GM19351 (cell line): ENCODE measurements around the gene ITIH4.

Experiments used
- ATAC-seq: cut with Tn5 transposase; IDR thresholded peaks from one replicate; pipeline ENCODE4 v1.9.1; 2021; ENCODE audit warnings: mild to moderate bottlenecking, moderate library complexity; ENCODE audit not compliant: unreplicated experiment

The ITIH4 gene

GRCh38 chr3:52849656-52850055 lies 19.2 kb upstream of the ITIH4 start:
- ATAC-seq: no peak

DNA sequence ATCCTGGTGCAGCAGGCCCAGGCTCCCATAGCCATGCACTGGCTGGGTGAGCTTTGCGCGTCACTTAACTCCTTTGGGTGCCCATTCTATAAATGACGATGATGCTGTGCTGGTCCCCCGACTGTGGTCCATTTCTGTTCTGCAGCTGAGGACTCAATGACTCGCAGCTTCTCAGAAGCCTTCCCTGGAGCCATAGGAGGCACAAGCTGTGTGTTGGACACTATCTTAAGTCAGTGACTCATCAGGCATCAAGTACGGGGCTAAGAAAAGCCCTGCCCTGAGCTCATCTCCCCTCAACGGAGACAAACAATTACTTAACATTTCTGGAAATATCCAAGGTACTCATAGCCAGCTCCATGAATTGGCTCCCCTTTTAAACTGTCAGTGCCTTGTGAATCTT lies 18.1 kb upstream of the ITIH4 start:
- no peak for ATAC-seq

- no peak for ATAC-seq
Measured at GRCh38 chr3:52847726-52848125, 17.3 kb upstream of the ITIH4 start.

DNA sequence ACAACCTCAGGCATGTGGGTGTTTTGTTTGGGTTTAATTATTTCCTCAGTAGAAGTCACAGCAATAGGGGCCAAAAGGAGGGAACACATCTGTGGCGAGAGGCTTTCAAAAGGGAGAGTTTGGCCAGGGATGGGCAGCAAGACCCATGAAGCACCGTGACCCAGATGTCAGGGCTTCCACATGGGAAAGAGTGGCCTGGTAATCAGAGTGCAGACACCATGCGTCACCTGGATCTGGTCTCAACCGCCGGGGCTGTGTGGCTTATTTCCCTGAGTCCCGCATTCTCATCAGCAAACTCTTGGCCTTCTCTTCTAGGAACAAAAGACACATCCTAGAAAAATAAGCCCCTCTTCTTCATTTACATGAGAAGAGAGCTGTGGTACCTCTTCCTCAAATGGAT lies 16.8 kb upstream of the ITIH4 start:
- ATAC-seq: no peak

DNA sequence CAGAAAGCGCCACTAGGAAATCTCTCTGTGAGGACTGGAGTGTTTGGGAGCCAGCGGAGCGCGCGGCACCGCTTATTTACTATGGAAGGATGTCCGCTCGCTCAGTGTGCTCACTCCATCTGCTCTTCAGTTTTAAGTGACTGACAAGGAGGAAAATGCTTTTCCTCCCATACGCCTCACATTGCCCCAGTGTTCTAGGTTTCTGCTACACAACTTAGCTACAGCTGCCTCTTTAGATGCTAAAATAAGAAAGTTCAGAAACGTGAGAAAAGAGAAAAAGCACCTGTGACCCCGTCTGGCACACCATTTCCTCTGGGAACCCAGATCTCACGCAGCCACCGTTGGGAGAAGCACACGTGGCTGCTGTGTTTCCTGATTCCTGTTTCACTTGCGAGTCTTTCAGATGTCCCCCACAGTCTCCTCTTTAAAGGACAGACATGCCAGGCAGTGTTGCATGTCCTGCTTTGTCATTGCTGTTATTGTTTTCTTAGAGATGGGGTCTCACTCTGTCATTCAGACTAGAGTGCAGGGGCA lies 16.0 kb upstream of the ITIH4 start:
- no peak for ATAC-seq

DNA sequence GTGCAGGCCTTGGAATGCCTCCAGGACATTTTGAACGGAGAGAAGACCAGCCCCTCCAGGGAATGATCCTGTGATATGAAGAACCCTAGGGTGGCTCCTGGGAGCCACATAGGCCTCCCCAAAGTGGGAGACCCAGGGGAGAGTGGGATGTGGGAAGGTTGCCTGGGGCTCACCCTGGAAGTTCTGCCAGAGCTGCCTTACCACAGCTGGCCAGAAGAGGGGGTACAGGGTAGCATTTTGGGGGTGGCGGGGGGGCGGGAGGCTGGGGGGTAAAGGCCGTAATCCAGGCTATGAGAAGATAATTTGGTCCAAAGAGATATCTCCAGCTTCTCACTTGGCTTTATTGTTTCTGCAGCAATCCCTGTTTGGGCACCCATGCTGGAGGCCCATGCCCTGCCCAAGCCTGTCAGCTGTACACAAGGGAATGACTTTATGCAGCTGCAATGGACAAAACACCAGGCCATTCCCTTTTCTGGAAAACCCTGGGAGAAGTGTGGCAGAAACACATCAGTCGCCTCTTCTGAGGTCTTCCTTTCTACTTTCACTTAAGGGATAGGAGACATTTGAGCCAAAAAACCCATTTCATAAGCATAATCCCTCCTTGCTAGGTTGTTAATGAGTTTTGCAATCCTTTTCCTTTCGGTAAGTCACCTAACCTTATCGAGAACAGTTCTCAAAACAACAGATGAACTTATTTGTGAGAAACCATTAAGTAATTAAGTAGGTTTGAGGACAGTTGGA lies 15.4 kb upstream of the ITIH4 start:
- no peak for ATAC-seq

GRCh38 chr3:52845157-52845556 lies 14.7 kb upstream of the ITIH4 start:
- ATAC-seq: no peak

DNA sequence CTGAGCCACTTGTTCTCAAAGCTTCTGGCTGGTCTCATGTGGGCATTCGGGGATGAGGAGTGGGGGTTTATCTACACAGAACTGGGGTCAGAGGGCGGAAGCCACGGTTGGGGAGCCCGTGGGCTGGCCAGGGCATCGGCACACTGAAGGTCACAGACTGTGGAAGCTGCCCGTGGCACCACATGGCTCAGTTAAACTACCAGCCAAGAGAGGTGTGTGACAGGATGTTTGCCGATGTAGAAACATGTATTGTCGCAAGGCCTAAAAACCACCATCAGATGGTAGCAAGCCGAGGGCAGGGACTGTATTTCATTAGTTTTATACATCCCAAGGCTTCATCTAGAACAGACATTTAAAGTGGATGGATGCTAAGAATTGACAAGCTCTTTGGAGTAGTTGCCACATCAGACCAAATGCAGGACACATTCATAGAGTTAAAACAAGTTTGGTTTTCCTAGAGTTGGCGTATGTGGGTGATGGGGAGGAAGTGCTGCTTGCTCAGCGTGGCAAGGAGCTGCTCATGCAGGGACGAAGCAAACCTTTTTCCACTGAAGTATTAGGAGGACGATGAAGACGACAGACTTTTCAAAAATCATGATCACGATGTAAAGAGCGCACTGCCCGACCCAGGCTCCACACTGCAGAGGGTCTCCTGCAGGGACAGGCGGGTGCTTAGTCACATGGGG lies 14.0 kb upstream of the ITIH4 start:
- ATAC-seq: no peak

GRCh38 chr3:52843881-52844280 lies 13.4 kb upstream of the ITIH4 start:
- no peak for ATAC-seq

- ATAC-seq: no peak
Measured at GRCh38 chr3:52843108-52843865, 12.8 kb upstream of the ITIH4 start.

GRCh38 chr3:52842424-52842823 lies 12.0 kb upstream of the ITIH4 start:
- no peak for ATAC-seq

DNA sequence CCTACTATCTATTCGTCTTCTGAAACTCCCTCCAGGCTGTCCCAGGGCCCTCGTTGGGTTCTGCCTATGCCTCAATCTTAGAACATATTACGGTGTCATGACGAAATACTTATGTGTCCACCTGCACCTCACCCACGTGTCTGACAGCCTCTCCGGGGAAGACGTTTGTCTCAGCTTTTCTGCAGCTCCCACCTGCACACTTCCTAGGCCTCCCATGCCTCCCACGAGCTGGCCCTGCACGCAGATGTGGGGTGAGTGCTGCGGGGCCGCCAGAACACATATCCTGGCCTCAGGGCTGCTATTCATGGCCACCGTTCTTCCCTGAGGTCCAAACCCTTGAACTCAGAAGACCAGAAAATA lies 11.5 kb upstream of the ITIH4 start:
- ATAC-seq: no peak

DNA sequence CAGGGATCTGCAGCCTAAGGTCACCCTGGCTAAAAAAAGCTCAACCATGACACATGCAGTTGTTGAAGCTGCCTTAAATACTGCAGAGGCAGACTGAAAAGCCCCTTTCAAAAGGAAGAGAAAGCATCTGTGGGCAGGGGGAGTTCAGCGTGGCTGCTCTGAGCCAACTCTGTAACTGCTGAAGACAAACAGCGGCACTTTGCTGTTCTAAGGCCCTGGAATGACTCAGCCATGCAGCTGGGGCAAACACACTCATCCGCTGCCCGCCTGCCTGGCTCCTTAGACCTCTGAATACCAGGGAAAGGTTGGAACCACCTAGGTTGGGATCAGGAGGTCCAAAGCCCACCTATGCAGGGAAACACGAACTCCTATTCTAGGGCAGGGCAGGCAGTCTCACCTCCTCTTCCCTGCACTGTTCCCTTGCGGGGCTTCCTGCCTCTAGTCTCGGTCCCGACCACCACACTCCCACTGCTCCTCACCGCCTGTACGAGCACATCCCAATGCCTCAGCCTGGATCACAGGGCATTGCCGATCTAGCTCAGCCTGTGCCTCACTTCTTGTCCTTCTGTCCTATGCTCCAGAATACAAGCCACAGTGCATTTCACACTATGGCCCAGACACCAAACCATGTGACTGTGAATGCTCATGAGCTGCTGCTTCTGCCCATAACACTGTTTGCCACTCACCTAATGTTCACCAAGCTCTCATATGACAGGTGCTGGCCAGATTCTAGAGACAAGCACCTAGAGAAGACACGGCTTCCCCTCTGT lies 10.9 kb upstream of the ITIH4 start:
- ATAC-seq: peak; percentile 63

- ATAC-seq: no peak
Measured at GRCh38 chr3:52839892-52840545, 9.5 kb upstream of the ITIH4 start.

DNA sequence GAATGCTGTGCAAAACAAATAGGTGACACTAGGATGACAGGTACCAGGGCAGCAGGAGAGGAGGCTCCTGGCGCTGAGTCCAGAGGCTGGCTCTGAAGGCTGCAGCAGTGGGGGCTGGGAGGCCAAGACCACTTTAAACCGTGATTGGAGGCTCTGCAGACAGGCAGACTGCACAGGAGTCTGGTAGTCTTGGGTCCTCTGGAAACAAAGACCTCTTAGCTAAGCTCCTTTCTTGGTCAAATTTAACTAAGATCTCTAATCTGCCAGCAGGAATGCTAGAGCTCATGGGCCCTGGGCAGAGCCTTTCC lies 8.8 kb upstream of the ITIH4 start:
- no peak for ATAC-seq

DNA sequence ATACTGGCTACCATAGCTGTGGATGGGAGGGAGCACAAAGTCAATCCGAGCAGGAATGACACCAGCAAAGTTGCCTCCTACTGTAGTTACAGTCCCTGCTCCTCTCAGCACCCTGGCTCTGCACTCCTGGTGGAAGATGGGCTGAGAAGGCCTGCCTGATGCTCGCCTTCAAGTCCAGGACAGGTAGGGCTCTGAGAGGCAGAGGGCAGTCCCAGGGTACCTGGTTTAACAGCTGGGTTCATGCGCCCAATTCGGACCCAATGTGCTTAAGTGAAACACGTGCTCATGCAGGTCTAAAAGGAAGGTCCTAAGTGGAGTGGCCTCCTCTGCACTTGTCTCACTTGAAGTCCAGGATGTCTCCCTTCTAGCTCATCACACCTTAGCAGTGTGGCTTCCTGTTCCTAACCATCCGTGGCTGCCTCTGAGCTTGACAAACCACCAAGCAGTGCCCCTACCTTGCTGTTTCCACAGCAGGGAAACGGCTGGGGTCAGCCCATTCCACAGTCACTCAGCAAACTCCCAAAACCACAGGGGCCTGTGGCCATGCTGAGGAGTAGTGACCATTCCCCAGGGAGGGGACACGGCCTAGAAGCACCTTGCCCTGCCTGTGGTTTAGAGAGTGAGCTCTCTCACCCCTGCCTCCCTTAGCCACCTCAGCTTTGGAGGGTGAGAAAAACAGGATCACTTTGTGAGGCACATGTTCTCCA lies 8.2 kb upstream of the ITIH4 start:
- ATAC-seq: no peak

DNA sequence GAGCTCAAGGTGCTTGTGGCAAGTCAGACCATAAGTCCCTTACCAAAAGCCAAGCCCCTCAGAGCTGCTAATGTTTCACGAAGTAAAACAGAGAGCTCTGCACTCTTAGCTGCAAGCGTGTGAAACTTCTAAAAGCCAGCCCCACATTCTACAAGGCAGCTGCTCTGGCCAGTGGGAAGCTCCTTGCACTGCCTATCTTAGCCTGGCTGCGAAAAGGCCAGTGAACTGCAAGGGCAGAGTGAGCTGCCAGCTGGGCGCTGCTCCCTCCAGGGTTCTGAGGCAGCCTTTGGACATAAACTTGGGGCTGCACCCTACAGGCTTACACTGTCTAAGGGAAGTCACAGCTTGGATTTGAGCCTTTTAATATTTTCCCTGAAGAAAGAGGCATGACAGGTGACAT lies 6.5 kb upstream of the ITIH4 start:
- ATAC-seq: no peak

GRCh38 chr3:52836471-52836845 lies 6.0 kb upstream of the ITIH4 start:
- no peak for ATAC-seq

DNA sequence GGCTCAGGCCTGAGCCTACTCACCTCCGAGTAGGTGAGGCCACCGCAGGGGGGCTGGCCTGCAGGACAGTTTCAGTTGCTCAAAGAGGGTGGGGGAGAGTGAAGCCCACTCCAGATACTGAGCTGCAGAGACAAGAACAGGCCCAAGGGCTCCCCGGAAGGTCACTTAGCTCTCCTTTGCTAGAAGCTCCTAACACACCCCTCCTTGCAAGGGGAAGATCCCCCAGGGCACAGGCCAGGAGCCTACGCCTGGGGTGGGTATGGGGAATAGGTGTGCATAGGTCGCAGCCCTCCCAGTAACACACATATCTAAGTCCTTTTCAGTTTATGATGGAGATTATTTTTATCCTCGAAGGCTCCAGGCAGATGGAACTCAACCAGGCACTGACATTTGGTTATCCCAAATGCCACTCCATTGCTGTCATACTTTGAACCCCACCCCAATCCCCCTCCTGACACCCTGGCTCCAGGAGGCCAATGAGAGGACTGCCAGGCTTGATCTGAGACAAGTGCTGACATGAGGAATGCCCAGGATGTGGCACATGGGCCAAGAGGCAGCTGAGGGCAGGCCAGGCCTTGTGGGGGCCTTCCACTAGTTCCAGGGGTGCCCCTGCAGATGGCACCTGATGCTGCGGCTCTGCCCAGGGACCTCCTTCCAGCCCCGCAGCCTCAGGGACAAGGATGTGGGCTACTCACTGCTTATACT lies 5.4 kb upstream of the ITIH4 start:
- ATAC-seq: no peak
